Activated naive CD4-positive, alpha-beta T cell treated with anti-CD3 and anti-CD28 coated beads, Interleukin-2, amount 10 ng/mL, durations not matched to agents 7 days and 5 days (primary cell): ENCODE results near the gene ZNF750.

ENCODE experiments used
- CTCF ChIA-PET: fragments of 350-600 bp; sonication (Branson Sonifier 250); formaldehyde crosslinking; loops from one replicate; lab custom pipeline; 2021; ENCODE audit warnings: antibody characterized with exemption; lab: Charles Lee
- DNase-seq: peaks from one replicate; pipeline ENCODE4 v3.0.0-alpha.2; 2020
- H3K27ac Mint-ChIP-seq: one replicate; pipeline ENCODE4 v1.8.0; 2021; ENCODE audit warnings: mild to moderate bottlenecking, moderate library complexity, mixed read lengths
- H3K27me3 Mint-ChIP-seq: one replicate; pipeline ENCODE4 v1.8.0; 2021; ENCODE audit warnings: mild to moderate bottlenecking, mixed read lengths
- H3K36me3 Mint-ChIP-seq: one replicate; pipeline ENCODE4 v1.8.0; 2021; ENCODE audit warnings: mixed read lengths
- H3K4me1 Mint-ChIP-seq: one replicate; pipeline ENCODE4 v1.8.0; 2021; ENCODE audit warnings: mixed read lengths
- H3K4me3 Mint-ChIP-seq: one replicate; pipeline ENCODE4 v1.8.0; 2021; ENCODE audit warnings: mild to moderate bottlenecking, moderate library complexity, mixed read lengths
- H3K9me3 Mint-ChIP-seq: one replicate; pipeline ENCODE4 v1.8.0; 2021; ENCODE audit warnings: mixed read lengths

Gene ZNF750

DNA sequence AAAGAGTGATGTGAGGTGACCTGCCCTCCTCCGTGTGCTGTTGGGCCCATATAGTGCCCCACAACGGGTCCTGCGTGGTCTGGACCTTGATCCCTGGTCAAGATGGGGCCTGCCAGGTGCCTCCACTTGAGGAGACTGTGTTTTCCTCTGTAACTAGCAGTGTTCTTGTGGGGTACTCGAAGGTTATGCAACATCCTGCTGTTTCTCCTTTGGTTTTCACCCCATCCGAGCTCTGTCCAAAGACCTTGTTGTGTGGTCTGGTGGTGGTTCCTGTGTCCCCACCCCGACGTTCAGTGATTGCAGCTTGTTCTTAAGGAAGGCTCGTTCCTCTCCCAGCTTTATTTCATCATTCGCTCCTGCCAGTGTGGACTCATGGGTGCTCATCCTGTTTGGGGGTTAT is 38.7 kb upstream of the ZNF750 start:
- CTCF ChIA-PET, result interaction anchor here (0.6 to 0.7 kb wide), 2 partner anchors 22 to 30 kb away, joined by 3 read pairs; no protein-coding TSS in a partner anchor
- peaks cover 53% of the 10 kb centered on the region for H3K4me1 Mint-ChIP-seq
- DNase-seq, result no peak
- H3K9me3 Mint-ChIP-seq, result no peaks in the 10 kb centered on the region
- peaks cover 17% of the 10 kb centered on the region for H3K36me3 Mint-ChIP-seq
- H3K27me3 Mint-ChIP-seq, result no peaks in the 10 kb centered on the region
- no peak overlapping the region for H3K4me3 Mint-ChIP-seq
- H3K27ac Mint-ChIP-seq, result no peak overlapping the region

DNA sequence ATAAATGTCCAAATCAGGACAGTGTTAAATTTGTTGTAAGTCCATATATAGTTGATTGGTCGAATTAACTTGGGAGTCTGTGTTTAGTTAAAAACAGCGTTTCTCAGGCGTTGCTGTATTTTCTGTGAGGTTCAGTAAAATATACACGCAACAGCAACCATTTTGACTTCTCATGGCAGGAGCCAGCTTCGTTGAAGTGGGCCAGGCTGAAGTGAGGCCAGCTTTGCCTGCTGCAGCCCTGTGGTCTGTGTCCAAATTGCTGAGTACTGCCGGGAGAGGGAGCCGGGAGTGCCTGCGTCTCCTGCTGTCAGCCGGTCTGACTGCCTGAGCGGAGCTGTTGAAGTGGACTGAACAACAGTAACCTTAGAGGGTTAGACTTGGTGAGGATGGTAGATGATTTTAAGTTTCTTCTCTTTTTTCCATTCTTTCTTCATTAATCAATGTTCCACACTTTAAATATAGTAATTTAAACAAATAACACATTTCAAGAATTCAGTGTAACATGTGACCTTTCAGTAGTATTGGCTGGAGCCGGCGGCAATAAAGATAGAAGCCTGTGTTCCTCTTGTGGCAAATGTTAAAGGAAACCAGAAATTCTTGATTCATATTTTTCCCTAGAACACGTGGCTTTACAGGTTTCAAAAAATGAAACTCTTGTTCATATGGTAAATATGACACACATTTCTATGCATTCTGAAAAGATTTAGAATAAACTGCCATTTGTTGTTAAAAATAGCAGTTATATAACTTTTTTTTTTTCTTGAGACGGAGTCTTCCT is 37.0 kb upstream of the ZNF750 start:
- peaks cover 43% of the 10 kb centered on the region for H3K4me1 Mint-ChIP-seq
- H3K27me3 Mint-ChIP-seq, result no peaks in the 10 kb centered on the region
- DNase-seq, result no peak
- H3K4me3 Mint-ChIP-seq, result no peak overlapping the region
- no peaks in the 10 kb centered on the region for H3K9me3 Mint-ChIP-seq
- CTCF ChIA-PET, result interaction anchor here (1.0 kb wide), 2 partner anchors 13 kb away, joined by 3 read pairs; no protein-coding TSS in a partner anchor
- H3K36me3 Mint-ChIP-seq, result peaks cover 25% of the 10 kb centered on the region
- no peak overlapping the region for H3K27ac Mint-ChIP-seq

DNA sequence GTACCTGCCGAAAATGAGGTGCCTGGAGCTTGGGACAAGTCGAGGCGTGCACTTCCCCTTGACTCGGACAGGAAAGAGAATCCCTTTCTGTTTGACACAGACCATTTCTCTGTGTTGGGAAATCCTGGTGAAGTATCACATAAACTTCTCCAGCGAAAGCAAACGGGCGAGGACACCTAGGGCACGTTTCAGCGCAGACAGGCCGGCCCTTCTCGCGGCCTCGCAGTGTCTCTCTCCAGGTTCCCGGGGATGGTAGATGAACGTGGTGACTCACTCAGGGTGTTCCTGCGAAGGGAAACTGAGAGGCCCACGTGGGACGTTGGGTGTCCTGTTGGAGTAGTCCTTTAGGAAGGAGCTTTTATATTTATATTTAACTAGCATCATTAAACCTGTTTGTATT is 36.3 kb upstream of the ZNF750 start:
- peaks cover 28% of the 10 kb centered on the region for H3K36me3 Mint-ChIP-seq
- H3K4me1 Mint-ChIP-seq, result peaks cover 40% of the 10 kb centered on the region
- no peak overlapping the region for H3K4me3 Mint-ChIP-seq
- CTCF ChIA-PET, result interaction anchor here (1.0 kb wide), 1 partner anchor 12 kb away, joined by 3 read pairs; no protein-coding TSS in a partner anchor
- no peak for DNase-seq
- peak overlapping the region; percentile 42 for H3K27ac Mint-ChIP-seq
- H3K27me3 Mint-ChIP-seq, result no peaks in the 10 kb centered on the region
- H3K9me3 Mint-ChIP-seq, result no peaks in the 10 kb centered on the region

DNA sequence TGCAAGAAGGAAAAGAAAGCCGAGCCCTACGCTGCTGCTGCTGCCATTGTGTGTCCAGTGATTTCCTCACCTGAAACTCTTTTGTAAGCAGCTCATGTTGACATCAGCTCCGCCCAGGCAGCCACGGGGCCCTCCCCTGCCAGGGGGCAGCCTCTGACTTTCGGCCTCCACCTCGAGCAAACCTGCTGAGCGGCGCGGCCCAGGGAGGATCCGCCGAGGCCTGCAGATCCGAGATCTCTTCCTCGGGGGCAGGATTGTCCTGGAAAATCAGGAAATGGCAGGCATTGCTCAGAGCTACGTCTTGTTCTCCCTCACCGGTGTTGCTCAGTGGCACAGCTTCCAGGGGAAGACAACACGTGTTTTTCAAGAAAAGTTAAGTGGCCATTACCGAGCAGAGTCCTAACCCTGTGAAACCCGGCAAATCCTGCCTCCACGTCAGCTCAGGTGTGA is 35.6 kb upstream of the ZNF750 start:
- H3K36me3 Mint-ChIP-seq, result peaks cover 34% of the 10 kb centered on the region
- DNase-seq, result no peak
- H3K4me1 Mint-ChIP-seq, result peaks cover 39% of the 10 kb centered on the region
- H3K4me3 Mint-ChIP-seq, result no peak overlapping the region
- H3K27ac Mint-ChIP-seq, result no peak overlapping the region
- no peaks in the 10 kb centered on the region for H3K9me3 Mint-ChIP-seq
- CTCF ChIA-PET, result interaction anchor here (1.4 kb wide), 1 partner anchor 11 kb away, joined by 8 read pairs; no protein-coding TSS in a partner anchor
- H3K27me3 Mint-ChIP-seq, result no peaks in the 10 kb centered on the region

DNA sequence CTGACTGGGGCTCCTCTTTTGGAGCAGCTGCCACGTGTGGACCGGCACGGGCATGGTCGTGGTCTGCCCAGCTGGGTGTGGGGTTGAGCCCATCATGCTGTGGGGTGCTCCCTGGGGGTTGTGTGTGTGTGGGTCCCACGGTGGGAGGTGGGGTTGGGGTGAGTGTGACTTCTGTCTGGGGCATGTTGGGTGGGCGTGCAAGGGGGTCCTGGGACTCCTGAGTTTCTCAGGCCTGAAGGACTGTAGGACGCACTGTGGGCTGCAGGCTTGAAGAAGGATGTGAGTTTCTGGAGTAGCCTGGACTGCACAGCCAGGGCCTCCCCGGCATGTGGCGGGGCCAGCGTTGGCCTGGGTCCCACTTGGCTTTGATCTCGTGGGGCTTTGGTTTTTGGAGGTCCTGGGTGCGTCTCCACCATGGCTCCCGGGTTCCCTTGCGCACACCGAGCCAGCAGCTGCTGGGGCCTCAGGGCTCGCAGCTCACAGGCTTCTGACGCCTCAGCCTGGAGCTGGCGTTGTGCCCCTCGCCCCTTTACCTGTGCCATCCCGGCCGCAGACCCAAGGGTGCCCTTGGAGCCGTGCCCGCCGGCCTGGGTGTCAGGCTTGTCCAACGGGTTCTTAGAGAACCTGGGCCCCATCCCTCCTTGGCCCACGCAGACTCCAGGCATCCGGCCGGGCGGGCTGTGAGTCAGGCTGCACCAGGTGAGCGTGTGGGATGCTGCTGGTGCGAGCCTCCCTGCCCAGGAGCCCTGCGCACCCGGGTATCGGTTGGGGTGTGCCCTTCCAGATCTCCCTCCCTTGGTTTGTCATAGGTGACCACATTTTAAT is 34.4 kb upstream of the ZNF750 start:
- peaks cover 32% of the 10 kb centered on the region for H3K36me3 Mint-ChIP-seq
- CTCF ChIA-PET, result interaction anchor here (1.4 kb wide), 1 partner anchor 10 kb away, joined by 8 read pairs; no protein-coding TSS in a partner anchor
- H3K27me3 Mint-ChIP-seq, result no peaks in the 10 kb centered on the region
- DNase-seq, result no peak
- H3K27ac Mint-ChIP-seq, result no peak overlapping the region
- H3K4me3 Mint-ChIP-seq, result no peak overlapping the region
- no peaks in the 10 kb centered on the region for H3K9me3 Mint-ChIP-seq
- H3K4me1 Mint-ChIP-seq, result peaks cover 34% of the 10 kb centered on the region

DNA sequence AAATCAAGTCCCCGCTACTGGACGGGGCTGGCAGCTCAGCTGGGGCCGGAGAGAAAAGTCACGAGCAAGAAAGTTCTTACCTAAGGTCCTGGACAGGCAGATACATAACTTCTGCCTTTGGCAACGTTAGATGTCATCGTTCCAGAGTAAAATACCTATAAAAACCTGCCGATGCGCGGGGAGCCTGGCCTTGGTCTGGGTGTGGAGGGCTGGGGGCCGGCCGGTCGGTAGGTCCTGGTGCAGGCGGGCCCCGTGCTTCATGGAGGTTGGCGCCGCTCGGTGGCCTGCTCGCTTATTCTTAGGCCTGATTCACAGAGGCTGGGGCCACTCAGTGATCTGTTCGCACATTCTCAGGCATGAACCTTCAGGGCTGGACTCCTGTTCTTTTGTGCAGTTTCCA is 33.7 kb upstream of the ZNF750 start:
- no peaks in the 10 kb centered on the region for H3K9me3 Mint-ChIP-seq
- no peak overlapping the region for H3K4me3 Mint-ChIP-seq
- no peak overlapping the region for H3K27ac Mint-ChIP-seq
- peaks cover 31% of the 10 kb centered on the region for H3K36me3 Mint-ChIP-seq
- H3K4me1 Mint-ChIP-seq, result peaks cover 34% of the 10 kb centered on the region
- DNase-seq, result no peak
- H3K27me3 Mint-ChIP-seq, result no peaks in the 10 kb centered on the region
- CTCF ChIA-PET, result no interaction called here

DNA sequence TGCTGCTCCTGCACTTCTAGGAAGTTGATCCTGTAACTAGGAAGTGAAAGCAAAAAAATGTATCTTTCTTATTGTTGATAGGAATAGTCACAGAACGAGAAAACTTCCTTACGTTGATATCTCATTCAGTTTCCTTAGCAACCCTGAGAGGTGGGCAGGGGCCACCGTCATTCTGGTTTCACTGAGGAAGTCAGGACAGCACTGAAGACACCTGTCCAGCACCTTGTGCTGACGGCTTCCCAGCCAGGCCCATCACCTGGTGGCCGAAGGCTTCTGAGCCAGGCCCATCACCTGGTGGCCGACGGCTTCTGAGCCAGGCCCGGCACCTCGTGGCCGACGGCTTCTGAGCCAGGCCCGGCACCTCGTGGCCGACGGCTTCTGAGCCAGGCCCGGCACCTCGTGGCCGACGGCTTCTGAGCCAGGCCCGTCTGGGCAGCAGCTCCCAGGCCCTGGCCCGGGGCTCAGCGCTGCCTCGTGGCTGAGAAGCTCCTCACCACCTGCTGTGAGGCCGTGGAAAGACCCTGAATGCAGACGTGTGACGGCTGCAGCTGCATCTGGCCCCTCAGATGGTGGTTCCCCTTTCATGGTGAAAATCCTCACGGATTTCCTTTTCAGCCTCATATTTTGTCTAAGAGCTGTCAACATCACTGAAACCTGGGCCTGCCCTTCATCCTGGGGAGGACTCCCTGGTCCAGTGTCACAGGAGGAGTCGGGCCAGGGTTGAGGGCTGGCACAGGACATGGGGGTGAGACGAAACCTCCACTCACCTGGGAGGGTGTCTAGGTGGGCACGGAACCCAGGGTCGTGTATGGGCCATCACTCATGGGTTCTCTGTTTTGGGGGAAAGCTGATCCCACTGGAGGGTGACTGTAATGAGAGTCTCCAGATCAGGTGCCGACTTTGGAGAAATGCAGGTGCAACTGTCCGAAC is 33.0 kb upstream of the ZNF750 start:
- Mint-ChIP-seq H3K4me3 (no peak overlapping the region), H3K4me1 (peaks cover 29% of the 10 kb centered on the region), H3K36me3 (peaks cover 27% of the 10 kb centered on the region), H3K27ac (no peak overlapping the region), H3K27me3 (no peaks in the 10 kb centered on the region), H3K9me3 (no peaks in the 10 kb centered on the region)
- no peak for DNase-seq
- CTCF ChIA-PET, result no interaction called here

DNA sequence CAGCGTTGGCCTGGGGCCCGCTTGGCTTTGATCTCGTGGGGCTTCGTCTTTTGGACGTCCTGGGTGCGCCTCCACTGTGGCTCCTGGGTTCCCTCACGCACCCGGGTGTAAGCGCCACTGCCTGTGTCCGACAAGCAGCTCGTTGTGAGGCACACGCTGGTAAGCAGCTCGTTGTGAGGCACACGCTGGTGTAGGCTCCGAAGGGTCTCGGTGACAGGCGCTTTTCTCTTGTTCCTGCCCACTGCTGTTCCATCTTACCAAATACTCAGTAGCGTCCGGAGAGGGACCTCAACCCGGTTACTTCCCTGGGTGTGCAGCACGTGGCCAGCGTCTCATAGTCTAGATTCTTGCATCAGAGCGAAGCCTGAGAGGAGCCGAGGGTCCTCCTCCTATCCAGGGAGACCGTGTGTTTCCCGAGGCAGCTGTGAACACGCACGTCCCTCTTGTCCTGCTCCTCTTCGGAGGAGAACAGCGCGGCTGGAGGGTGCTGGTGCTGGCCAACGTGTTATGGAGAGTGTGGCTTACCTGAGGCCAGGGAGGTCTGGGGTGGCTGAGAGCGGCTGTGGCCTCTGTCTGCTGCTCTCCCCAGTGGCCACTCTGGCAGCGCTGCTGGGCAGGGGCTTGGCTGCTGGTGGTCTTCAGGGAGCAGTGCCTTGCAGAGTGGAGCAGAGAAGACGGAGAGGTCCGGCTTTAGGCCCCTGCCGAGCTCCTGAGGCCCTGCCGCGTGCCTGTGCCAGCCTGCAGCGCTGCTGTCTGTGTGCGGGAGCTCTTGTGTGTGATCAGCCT is 32.1 kb upstream of the ZNF750 start:
- Mint-ChIP-seq H3K27me3 (no peaks in the 10 kb centered on the region), H3K9me3 (no peaks in the 10 kb centered on the region), H3K4me3 (no peak overlapping the region), H3K27ac (no peak overlapping the region), H3K36me3 (peaks cover 30% of the 10 kb centered on the region), H3K4me1 (peaks cover 31% of the 10 kb centered on the region)
- CTCF ChIA-PET, result interaction anchor here (0.7 to 1.5 kb wide), 4 partner anchors 13 to 211 kb away, joined by 3 to 4 read pairs (median 4); no protein-coding TSS in a partner anchor
- DNase-seq, result no peak

DNA sequence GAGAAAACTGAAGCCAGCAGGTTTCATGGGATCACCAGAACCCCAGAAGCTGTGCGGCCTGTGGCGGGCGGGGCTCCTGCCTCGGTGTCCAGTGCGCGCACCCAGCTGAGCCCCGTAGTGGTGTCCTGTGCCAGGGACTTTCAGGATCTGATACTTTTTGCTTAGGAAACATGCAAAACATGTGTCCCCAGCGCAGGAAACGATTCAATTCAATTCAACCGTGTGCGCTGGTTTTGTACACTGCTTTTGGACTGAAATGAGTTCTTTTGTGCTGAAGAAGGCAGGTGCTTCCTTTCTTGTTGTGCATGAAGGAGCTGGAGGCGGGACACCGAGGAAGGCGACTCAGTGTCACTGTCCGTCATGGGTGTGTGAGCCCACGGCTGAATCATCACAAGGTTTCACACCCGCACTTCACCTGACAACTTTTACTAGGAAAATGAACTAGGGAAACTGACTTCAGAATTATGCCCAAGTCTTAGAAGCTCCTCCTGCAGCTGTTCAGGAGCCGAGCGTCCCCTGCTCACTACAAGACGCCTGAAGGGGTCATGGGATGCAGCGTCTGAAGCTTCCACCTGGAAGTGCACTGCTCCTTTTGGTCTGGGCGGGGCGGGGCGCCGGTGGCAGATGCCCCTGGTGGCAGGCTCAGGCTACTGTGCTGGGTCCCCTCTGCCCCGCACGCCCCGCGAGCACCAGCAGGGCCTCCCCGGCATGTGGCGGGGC is 31.4 kb upstream of the ZNF750 start:
- H3K27ac Mint-ChIP-seq, result no peak overlapping the region
- no peak overlapping the region for H3K4me3 Mint-ChIP-seq
- H3K36me3 Mint-ChIP-seq, result peaks cover 29% of the 10 kb centered on the region
- no peaks in the 10 kb centered on the region for H3K9me3 Mint-ChIP-seq
- CTCF ChIA-PET, result interaction anchor here (0.7 to 1.5 kb wide), 4 partner anchors 14 to 212 kb away, joined by 3 to 4 read pairs (median 4); no protein-coding TSS in a partner anchor
- H3K27me3 Mint-ChIP-seq, result no peaks in the 10 kb centered on the region
- DNase-seq, result no peak
- H3K4me1 Mint-ChIP-seq, result peaks cover 27% of the 10 kb centered on the region

DNA sequence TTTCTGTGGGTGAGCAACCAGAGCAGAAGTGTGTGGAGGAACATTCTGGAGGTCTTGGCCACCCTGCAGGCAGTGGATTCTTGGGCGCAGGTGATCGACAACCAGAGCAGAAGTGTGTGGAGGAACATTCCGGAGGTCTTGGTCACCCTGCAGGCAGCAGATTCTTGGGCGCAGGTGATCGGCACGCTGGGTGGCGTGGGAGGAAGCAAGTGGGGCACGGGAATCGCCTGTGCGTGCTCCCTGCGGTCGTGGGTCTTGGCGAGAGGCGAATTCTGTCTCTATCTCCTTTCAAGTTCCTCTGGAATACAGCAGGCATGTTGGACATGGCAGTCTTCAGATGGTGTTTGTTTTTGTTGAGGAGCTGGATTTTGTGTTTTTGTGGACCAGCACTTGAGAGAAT is 30.7 kb upstream of the ZNF750 start:
- no peak overlapping the region for H3K27ac Mint-ChIP-seq
- peaks cover 32% of the 10 kb centered on the region for H3K4me1 Mint-ChIP-seq
- no peaks in the 10 kb centered on the region for H3K9me3 Mint-ChIP-seq
- no peak overlapping the region for H3K4me3 Mint-ChIP-seq
- no peak for DNase-seq
- peaks cover 28% of the 10 kb centered on the region for H3K36me3 Mint-ChIP-seq
- no peaks in the 10 kb centered on the region for H3K27me3 Mint-ChIP-seq
- CTCF ChIA-PET, result interaction anchor here (1.5 to 1.6 kb wide), 3 partner anchors 14 to 43 kb away, joined by 3 to 4 read pairs (median 4); no protein-coding TSS in a partner anchor

DNA sequence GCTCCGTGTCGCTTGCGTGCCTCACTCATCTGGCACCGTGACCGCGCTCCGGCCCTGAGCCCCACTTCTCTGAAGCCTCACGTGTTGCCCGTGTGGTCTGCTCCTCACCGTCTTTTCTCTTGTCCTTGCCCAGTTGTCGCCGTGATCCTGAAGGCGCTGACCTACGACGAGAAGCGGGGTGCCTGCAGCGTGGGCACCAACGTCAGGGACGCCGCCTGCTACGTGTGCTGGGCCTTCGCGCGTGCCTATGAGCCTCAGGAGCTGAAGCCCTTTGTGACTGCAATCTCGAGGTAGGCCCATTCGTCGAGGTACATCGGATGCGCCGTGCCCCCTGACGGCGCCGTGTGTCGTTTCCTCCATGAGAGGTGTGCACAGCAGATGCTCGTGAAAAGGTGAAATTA is 30.3 kb upstream of the ZNF750 start:
- H3K4me3 Mint-ChIP-seq, result no peak overlapping the region
- CTCF ChIA-PET, result interaction anchor here (1.6 kb wide), 1 partner anchor 15 kb away, joined by 4 read pairs; no protein-coding TSS in a partner anchor
- peaks cover 28% of the 10 kb centered on the region for H3K36me3 Mint-ChIP-seq
- no peaks in the 10 kb centered on the region for H3K9me3 Mint-ChIP-seq
- DNase-seq, result no peak
- no peak overlapping the region for H3K27ac Mint-ChIP-seq
- H3K27me3 Mint-ChIP-seq, result no peaks in the 10 kb centered on the region
- H3K4me1 Mint-ChIP-seq, result peaks cover 36% of the 10 kb centered on the region

DNA sequence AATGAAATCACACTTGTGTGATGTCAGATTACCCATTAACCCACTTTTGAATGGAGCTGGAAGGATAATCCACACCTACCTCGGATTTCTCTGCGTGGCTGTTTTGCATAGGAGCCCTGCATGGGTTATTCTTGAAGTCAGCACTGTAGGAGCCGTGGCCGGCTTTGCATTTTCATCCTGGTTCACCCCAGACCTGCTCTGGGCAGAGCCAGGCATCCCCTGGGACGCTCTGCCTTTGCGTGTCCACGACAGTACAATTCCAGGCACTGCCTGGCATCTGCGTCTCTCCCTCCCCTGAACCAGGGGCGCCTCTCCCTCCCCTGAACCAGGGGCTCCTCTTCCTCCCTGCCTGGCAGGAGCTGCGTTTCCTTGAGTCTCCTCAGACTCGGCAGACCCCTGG is 29.7 kb upstream of the ZNF750 start:
- H3K27ac Mint-ChIP-seq, result no peak overlapping the region
- H3K27me3 Mint-ChIP-seq, result no peaks in the 10 kb centered on the region
- peaks cover 40% of the 10 kb centered on the region for H3K4me1 Mint-ChIP-seq
- H3K9me3 Mint-ChIP-seq, result no peaks in the 10 kb centered on the region
- H3K36me3 Mint-ChIP-seq, result peaks cover 29% of the 10 kb centered on the region
- DNase-seq, result no peak
- CTCF ChIA-PET, result interaction anchor here (1.6 kb wide), 1 partner anchor 15 kb away, joined by 4 read pairs; no protein-coding TSS in a partner anchor
- H3K4me3 Mint-ChIP-seq, result no peak overlapping the region
